Vagina (tissue), 2 donors: ENCODE results near the gene CCM2.

ENCODE experiments used
- CTCF ChIP-seq, 3 experiments: fragments of 450-650 bp in 2 of 3; fragments of 200-600 bp in 1 of 3; sonication (generic) in 1 of 3; IDR thresholded peaks; one replicate each; pipeline ENCODE4 v1.5.1; 2017 to 2019; ENCODE audit warnings: antibody characterized with exemption in 3 of 3, mild to moderate bottlenecking in 2 of 3, moderate library complexity in 2 of 3
- POLR2A ChIP-seq, 2 donors: fragments of 450-650 bp; IDR thresholded peaks; one replicate each; pipeline ENCODE4 v1.6.1; 2017; ENCODE audit warnings: antibody characterized with exemption in 2 of 2, mild to moderate bottlenecking in 2 of 2, moderate library complexity in 2 of 2

GRCh38 chr7:45036796-45037195 is 36.8 kb downstream of the CCM2 start:
- TF ChIP-seq POLR2A (IDR thresholded peaks at IDR 0.05) (no peak), CTCF (IDR thresholded peaks at IDR 0.05) (no peak)
